PC-9 (cell line): ENCODE results near the gene MMP11. TPM values are rescaled to one million over a fixed set of nuclear protein-coding genes. Genes with fewer than 3 reads are reported as not detected.

Source experiments
- BruUV-seq: library from RNA; stranded (reverse); fragments of 400-500 nt; replicated peaks from 2 replicates; lab custom pipeline; 2021; lab: Mats Ljungman, UMichigan
- CTCF ChIA-PET: fragments of 300-600 bp; sonication (Branson Sonifier 250); formaldehyde crosslinking; loops from one replicate; lab custom pipeline; 2022; ENCODE audit warnings: antibody characterized with exemption; lab: Charles Lee
- POLR2A ChIA-PET: fragments of 300-600 bp; sonication (Branson Sonifier 250); formaldehyde crosslinking; loops from one replicate; lab custom pipeline; 2022; ENCODE audit warnings: antibody characterized with exemption; ENCODE audit not compliant: unreplicated experiment; lab: Charles Lee
- DNase-seq, 2 experiments: peaks; one replicate each; pipeline versions ENCODE4 v3.0.0 to v3.0.0-alpha.2; 2015 to 2022; ENCODE audit warnings: mixed read lengths in 1 of 2
- H2AFZ ChIP-seq: fragments of 200-600 bp; sonication (generic); 2 replicates; pipeline ENCODE4 v1.8.1; 2017; ENCODE audit warnings: antibody characterized with exemption
- H3F3A ChIP-seq: fragments of 200-600 bp; sonication (generic); 2 replicates; pipeline ENCODE4 v1.8.1; 2017; ENCODE audit warnings: antibody characterized with exemption, mild to moderate bottlenecking, low read depth; ENCODE audit not compliant: insufficient read depth
- H3K27ac ChIP-seq: fragments of 200-600 bp; sonication (generic); 2 replicates; pipeline ENCODE4 v1.6.1; 2016; ENCODE audit warnings: mixed run types
- H3K27me3 ChIP-seq: fragments of 200-600 bp; sonication (generic); 2 replicates; pipeline ENCODE4 v1.6.1; 2016; ENCODE audit warnings: low read depth, mixed run types; ENCODE audit not compliant: insufficient read depth
- H3K36me3 ChIP-seq: fragments of 200-600 bp; sonication (generic); 2 replicates; pipeline ENCODE4 v1.6.1; 2016; ENCODE audit warnings: low read depth, mixed run types
- H3K4me1 ChIP-seq: fragments of 200-600 bp; sonication (generic); replicated peaks from 2 replicates; pipeline ENCODE4 v1.6.1; 2016; ENCODE audit warnings: mixed run types; ENCODE audit not compliant: insufficient read depth
- H3K4me2 ChIP-seq: fragments of 200-600 bp; sonication (generic); 2 replicates; pipeline ENCODE4 v1.6.1; 2017; ENCODE audit warnings: mixed run types
- H3K4me3 ChIP-seq: fragments of 200-600 bp; sonication (generic); 2 replicates; pipeline ENCODE4 v1.6.1; 2016; ENCODE audit warnings: mixed run types
- H3K79me2 ChIP-seq: fragments of 200-600 bp; sonication (generic); 2 replicates; pipeline ENCODE4 v1.6.1; 2017; ENCODE audit warnings: low read depth, mixed run types
- H3K9me2 ChIP-seq: fragments of 200-600 bp; sonication (generic); 2 replicates; pipeline ENCODE4 v1.8.1; 2017; ENCODE audit warnings: mild to moderate bottlenecking; ENCODE audit not compliant: insufficient read depth
- H3K9me3 ChIP-seq: fragments of 200-600 bp; sonication (generic); 2 replicates; pipeline ENCODE4 v1.8.1; 2016; ENCODE audit warnings: low read depth; ENCODE audit not compliant: insufficient read depth
- H4K20me1 ChIP-seq: fragments of 200-600 bp; sonication (generic); 2 replicates; pipeline ENCODE4 v1.8.1; 2017; ENCODE audit not compliant: insufficient read depth
- EZH2 ChIP-seq: fragments of 200-600 bp; sonication (generic); IDR thresholded peaks from 2 replicates; pipeline ENCODE4 v1.8.0; 2017; ENCODE audit warnings: antibody characterized with exemption, low read depth
- intact Hi-C: fragments of 100-400 bp; cut with micrococcal nuclease; formaldehyde crosslinking; loops from one replicate; pipeline ENCODE4 v1.10.0; 2022; ENCODE audit not compliant: unreplicated experiment
- total RNA-seq: library from RNA; stranded (reverse); gene quantifications from 2 replicates; pipeline ENCODE4 v1.2.3, GENCODE V29; 2021
- TF ChIP-seq, protein P1 (sequence below): fragments of 200-600 bp; sonication (generic); conservative IDR thresholded peaks from 2 replicates; pipeline ENCODE4 v1.6.1; 2017; ENCODE audit warnings: mixed run types, antibody characterized with exemption, mild to moderate bottlenecking, moderate library complexity

The MMP11 gene
- total RNA-seq, 1 experiment from 2014 or later = 2.4 TPM

DNA sequence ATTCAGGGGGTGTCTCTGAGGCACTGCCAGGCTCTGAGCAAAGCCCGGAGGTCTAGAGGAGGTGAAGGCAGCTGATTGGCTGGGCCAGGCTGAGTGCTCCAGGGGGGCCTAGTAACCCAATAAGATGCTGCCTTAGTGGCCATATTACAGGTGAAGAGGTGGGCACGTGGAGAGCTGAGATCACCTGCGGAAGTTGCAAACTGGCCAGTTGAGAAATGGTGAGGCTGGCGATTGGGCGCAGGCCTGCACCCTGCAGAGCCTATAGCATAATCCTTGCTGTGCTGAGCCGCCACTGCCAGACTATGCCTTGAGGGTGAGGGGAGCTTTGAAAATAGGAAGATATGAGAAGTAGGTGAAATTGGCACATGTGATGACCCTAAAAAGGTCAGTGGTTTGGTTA, 44.5 kb downstream of the MMP11 start:
- no peak for TF ChIP-seq EZH2
- TF ChIP-seq, protein P1, sequence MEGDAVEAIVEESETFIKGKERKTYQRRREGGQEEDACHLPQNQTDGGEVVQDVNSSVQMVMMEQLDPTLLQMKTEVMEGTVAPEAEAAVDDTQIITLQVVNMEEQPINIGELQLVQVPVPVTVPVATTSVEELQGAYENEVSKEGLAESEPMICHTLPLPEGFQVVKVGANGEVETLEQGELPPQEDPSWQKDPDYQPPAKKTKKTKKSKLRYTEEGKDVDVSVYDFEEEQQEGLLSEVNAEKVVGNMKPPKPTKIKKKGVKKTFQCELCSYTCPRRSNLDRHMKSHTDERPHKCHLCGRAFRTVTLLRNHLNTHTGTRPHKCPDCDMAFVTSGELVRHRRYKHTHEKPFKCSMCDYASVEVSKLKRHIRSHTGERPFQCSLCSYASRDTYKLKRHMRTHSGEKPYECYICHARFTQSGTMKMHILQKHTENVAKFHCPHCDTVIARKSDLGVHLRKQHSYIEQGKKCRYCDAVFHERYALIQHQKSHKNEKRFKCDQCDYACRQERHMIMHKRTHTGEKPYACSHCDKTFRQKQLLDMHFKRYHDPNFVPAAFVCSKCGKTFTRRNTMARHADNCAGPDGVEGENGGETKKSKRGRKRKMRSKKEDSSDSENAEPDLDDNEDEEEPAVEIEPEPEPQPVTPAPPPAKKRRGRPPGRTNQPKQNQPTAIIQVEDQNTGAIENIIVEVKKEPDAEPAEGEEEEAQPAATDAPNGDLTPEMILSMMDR = no peak

DNA sequence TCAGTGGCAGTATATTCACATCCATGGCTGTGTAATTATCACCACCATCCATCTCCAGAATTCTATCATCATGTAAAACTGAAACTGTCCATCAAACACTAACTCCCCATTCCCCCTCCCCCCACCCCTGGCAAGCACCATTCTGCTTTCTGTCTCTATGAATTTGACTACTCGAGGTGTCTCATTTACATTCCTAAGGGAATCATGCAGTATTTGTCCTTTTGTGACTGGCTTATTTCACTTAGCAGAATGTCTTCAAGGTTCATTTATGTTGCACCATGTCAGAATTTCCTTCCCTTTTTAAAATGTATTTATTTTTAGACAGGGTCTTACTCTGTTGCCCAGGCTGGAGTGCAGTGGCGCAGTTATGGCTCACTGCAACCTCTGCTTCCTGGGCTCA, 45.9 kb downstream of the MMP11 start:
- no peaks in the 10 kb centered on the region for H3K79me2 ChIP-seq

More for the DNA sequence above, 44.5 kb downstream of the MMP11 start:
- H3K9me2 ChIP-seq = no peaks in the 10 kb centered on the region; the same call in 1 of the 2 replicates
- no peaks in the 10 kb centered on the region for H3K9me3 ChIP-seq
- intact Hi-C loops = no loop called here
- H3K79me2 ChIP-seq = no peaks in the 10 kb centered on the region
- H3K4me1 ChIP-seq = no peaks in the 10 kb centered on the region
- no peaks in the 10 kb centered on the region; the same call in 1 of the 2 replicates for H3F3A ChIP-seq
- no TSS peak for BruUV-seq
- peaks cover 10% of the 10 kb centered on the region for H3K36me3 ChIP-seq
- no peak overlapping the region for H3K4me3 ChIP-seq
- no peak overlapping the region for H2AFZ ChIP-seq
- ChIA-PET POLR2A (no interaction called here), CTCF (no interaction called here)
- no peak for DNase-seq
- H3K4me2 ChIP-seq = no peak overlapping the region
- no peaks in the 10 kb centered on the region for H3K27me3 ChIP-seq
- no peaks in the 10 kb centered on the region for H4K20me1 ChIP-seq
- H3K27ac ChIP-seq = no peak overlapping the region

DNA sequence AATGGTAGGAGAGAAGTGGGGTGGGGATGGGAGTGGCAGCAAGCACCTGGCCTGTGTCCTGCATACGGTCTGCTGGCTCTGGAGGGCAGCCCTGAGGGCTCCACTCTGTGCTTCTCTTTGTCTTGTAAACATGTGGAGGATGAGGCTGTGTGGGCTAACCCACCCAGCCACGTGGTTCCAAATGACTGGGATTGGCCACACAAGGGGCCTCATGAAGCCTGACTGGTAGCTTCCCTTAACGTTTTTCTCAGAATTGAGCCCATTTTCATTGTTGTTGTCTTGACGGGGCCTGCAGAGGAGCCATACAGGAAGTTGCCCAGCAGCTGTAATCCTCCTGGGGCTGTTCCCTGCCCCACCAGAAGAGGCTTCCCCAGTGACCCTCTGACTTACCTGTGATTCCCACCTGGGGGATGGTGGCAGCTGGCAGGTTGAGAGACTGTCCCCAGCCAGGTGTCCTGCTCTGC, 48.1 kb downstream of the MMP11 start:
- Histone ChIP-seq H3K9me3 (no peaks in the 10 kb centered on the region), H3K4me3 (no peak overlapping the region), H3K4me2 (no peak overlapping the region), H3K27me3 (no peaks in the 10 kb centered on the region), H2AFZ (no peak overlapping the region), H3F3A (no peaks in the 10 kb centered on the region), H3K27ac (no peak overlapping the region), H3K79me2 (no peaks in the 10 kb centered on the region), H3K9me2 (no peaks in the 10 kb centered on the region), H3K4me1 (no peaks in the 10 kb centered on the region), H4K20me1 (peaks cover 3% of the 10 kb centered on the region; the same call in 1 of the 2 replicates), H3K36me3 (peaks cover 5% of the 10 kb centered on the region)
- BruUV-seq = no TSS peak
- intact Hi-C loops = no loop called here
- CTCF ChIA-PET = no interaction called here
- POLR2A ChIA-PET = no interaction called here
- no peak for TF ChIP-seq EZH2
- TF ChIP-seq, protein P1 = no peak
- DNase-seq = no peak

More for the DNA sequence above, 45.9 kb downstream of the MMP11 start:
- no peak for DNase-seq
- intact Hi-C loops = no loop called here
- ChIA-PET POLR2A (no interaction called here), CTCF (no interaction called here)
- H3F3A ChIP-seq = no peaks in the 10 kb centered on the region
- no peak overlapping the region for H3K4me3 ChIP-seq
- H3K4me1 ChIP-seq = no peaks in the 10 kb centered on the region
- H3K36me3 ChIP-seq = peaks cover 5% of the 10 kb centered on the region
- H4K20me1 ChIP-seq = peaks cover 3% of the 10 kb centered on the region; the same call in 1 of the 2 replicates
- no peaks in the 10 kb centered on the region for H3K9me3 ChIP-seq
- no peaks in the 10 kb centered on the region for H3K27me3 ChIP-seq
- BruUV-seq = no TSS peak
- no peak overlapping the region for H3K27ac ChIP-seq
- TF ChIP-seq, protein P1 = no peak
- no peak for TF ChIP-seq EZH2
- H3K4me2 ChIP-seq = no peak overlapping the region
- H2AFZ ChIP-seq = no peak overlapping the region
- H3K9me2 ChIP-seq = no peaks in the 10 kb centered on the region
